T-helper 2 cell (primary cell): ENCODE data around the gene CD7.
A peak's percentile ranks its signal among the peaks of the same experiment; 100 is the strongest.
"Not testable (repeated sequence)": the region's sequence is repeated elsewhere in the genome, so short reads cannot be mapped to it uniquely, and the experiment has no call there.

ENCODE experiments used
- DNase-seq, 5 experiments: peaks; one replicate each; pipeline versions ENCODE4 v3.0.0 to v3.0.0-alpha.2; 2012 to 2022
- total RNA-seq, 2 donors: gene quantifications; one replicate each; lab custom pipeline; 2026; lab: John Stamatoyannopoulos, UW

CD7 gene
- total RNA-seq, result 53.4 to 82.6 reads per million in 2 donors

DNA sequence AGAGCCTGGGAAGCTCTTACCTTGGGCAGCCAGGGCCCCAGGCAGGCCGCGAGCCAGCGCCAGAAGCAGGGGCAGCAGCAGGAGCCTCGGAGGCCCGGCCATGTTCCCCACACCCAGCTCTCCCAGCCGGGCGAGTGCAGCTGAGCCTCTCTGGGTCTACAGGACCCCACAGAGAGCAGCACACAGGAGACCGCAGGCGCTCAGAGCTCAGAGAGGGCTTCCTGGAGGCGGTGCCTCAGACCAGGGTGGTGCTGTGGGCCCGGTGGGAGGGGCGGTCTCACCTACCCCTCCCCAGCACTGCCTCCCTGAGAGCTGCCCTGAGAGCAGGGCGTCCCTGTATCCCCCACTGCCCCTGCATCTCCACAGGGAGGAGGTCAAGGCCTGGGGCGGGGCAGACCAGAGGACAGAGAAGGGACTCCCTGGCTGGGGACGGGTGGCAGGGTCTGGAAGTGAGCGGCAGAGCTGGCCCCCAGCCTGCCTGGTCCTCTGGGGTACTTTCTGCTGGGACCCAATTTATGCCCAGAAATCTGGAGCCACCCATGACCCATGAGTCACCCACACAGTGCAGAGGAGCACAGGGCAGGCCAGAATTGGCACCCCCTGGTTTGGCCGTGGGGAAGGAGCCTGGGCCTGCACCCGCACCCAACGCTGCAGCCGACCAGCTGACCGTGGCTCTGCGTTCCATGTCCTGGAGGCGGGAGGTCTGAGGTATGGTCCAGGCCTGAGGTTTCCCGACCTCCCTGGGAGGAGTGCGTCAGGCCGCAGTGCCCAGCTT is at the start of gene CD7:
CD7 (minus strand) TSS at position 215 of the 775 bp plus-strand sequence; CDS start at position 102, 113 bp downstream.
- peak in 4 of 5 experiments; percentile 39 to 85 (median 62) for DNase-seq

- DNase-seq, result no peak
Measured at GRCh38 chr17:82366749-82367148, 49.3 kb upstream of the CD7 start.

GRCh38 chr17:82365606-82366295 is 48.3 kb upstream of the CD7 start:
- no peak for DNase-seq

DNA sequence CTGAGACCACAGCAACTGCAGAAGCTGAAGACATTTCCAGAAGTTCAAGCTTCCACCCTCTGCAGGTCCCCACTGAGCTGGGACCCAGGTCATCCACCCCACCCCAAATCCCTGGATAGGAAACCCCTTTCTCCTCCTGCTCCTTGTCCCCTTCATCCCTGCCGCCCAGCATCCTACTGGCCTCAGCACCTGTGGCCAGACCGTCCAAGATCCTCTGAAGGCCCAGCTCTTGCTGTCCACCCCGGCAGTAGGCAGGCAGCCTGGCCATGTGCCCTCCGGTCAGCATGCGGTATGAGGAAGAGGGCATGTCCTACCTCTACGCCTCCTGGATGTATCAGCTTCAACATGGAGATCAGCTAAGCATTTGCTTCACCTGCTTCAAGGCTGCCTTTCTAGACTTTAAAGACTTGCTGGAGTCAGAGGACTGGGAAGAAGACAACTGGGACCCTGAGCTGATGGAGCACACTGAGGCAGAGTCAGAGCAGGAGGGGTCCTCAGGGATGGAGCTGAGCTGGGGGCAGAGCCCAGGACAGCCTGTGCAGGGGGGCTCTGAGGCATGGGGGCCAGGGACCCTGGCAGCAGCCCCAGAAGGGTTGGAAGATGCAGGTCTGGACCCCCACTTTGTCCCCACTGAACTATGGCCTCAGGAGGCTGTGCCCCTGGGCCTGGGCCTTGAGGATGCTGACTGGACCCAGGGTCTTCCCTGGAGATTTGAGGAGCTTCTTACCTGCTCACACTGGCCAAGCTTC is 44.7 kb upstream of the CD7 start:
- no peak for DNase-seq

- not testable (repeated sequence) for DNase-seq
Measured at GRCh38 chr17:82359451-82360074, 42.2 kb upstream of the CD7 start.

GRCh38 chr17:82358465-82359350 is 41.3 kb upstream of the CD7 start, which contains the start of gene TEX19:
TEX19 (plus strand) TSS chr17:82359247; CDS start chr17:82362151, 2,904 bp downstream.
- peak in 1 of 5 experiments; percentile 50 for DNase-seq

DNA sequence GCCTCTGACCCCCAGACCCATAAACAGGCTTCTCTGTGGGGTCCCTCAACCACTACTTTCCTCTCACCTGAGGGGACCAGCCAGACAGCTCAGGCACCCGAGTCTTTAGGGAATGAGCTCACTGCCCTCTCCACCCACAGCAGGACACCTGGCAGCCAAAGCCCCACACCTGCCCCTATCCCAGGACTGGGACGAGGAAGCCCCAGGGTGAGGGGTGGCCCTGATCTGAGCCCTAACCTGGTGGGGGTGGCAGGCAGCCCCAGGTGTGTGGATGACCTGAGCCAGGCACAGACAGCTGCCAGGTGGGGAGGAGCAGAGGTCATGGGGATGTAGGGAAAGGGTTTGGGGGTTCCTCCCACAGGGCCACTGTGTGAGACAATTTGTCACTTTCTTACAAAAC is 40.0 kb upstream of the CD7 start:
- no peak for DNase-seq

DNA sequence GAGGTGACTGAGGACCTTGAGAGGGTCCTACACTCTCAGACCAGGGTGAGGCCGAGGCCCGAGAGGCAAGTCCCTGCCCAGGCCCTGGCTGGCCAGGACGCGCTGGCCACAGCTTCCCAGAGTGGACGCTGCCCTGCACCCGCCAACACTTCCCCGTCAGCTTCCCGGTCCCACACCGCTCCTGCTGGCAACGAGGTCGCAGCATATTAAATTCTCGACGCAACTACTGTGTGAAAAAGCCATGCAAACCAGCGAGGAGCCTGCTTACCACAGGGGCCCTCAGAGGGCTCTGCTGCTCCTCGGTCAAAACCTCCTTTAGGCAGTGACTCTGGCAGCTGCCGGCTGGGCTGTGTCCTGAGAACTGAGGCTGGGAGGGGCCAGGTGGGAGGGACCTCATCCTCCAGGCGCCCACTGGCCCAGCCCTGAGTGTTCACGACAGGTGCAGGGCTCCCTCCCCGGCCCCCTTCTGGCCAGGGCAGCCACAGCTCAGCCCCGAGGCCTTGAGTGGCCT is 39.5 kb upstream of the CD7 start:
- no peak for DNase-seq

GRCh38 chr17:82355770-82356427 is 38.5 kb upstream of the CD7 start:
- DNase-seq, result no peak

GRCh38 chr17:82354804-82355308 is 37.4 kb upstream of the CD7 start:
- no peak for DNase-seq

GRCh38 chr17:82353484-82353883 is 36.1 kb upstream of the CD7 start:
- no peak for DNase-seq

DNA sequence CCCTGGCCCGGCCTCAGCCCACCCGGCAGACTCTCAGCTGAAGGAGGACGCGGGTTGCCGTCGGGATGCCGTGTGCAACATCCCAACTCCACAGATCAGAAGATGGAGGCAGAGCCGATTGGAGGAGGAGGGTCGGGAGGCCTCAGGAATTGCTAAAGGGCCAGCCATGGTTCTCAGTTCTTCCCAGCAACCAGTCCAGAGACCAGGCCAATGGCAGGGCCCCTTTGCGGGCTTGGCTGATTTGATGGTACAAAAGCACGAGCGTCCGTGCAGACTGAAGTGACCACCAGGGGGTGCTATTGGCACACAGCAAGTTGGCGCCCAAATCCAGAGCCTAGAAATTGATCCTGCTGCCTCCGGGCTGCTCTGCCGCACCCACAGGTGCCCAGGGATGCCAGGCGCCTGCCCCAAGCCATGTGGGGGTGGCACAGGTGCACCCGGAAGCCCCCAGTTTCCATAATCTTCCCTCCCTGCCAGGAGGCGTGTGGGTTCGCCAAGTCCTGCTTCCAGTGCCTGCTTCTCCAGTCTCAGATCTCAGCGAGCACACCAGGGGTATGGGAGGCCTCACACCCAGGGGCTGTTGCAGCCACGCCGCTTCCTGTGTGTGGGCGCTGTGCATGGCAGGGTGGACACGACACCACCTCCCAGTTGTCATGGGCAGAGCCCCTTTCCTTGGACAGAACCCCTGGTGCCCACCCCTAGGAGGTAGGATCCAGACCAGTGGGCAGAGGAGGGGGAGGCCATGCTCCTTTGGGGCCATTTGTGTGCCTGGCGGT is 34.5 kb upstream of the CD7 start:
- DNase-seq, result peak; percentile 45 to 80 (median 70)

- no peak for DNase-seq
Measured at GRCh38 chr17:82351254-82351712, 33.9 kb upstream of the CD7 start.

GRCh38 chr17:82350182-82351030 is 33.0 kb upstream of the CD7 start:
- DNase-seq, result peak in 3 of 5 experiments; percentile 20 to 67 (median 30)

DNA sequence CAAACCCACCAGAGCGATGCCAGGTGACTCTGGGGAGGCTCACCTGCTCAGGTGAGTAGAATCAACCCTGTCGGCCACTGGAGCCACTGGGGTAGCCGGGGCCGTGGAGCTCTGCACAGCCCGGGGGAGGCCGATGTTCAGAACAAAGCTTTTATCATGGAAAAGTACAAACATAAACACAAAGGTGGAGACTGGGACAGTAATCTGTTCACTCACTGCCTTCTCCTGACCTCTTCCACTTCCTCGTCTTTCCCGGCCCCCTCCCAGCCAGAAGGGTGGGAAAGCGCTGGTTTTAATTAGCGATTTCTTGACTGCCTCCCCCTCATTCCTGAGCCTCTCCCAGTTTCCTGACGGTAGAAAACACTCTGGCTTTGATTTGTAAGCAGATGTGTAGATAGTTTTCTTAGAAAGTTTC is 31.9 kb upstream of the CD7 start:
- no peak for DNase-seq

DNA sequence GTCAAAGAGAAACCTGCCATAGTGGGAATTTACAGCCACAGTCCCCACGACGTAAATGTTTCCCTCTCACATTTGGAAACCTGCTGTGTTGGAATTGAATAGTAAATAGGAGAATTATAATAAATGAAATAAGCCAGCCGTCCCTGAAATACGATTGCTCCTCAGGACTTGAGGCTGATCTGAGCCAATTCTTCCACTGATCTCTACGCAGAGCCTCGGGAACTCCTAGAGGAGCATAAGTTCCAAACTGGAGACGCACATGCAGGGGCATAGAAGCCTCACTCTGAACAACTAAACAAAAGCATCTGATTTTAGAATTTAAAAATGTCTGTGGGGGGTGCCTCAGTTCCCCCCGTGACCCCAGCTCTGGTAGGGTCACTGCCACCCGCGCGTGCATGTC is 31.5 kb upstream of the CD7 start:
- DNase-seq, result no peak

GRCh38 chr17:82348434-82348833 is 31.0 kb upstream of the CD7 start:
- no peak for DNase-seq

DNA sequence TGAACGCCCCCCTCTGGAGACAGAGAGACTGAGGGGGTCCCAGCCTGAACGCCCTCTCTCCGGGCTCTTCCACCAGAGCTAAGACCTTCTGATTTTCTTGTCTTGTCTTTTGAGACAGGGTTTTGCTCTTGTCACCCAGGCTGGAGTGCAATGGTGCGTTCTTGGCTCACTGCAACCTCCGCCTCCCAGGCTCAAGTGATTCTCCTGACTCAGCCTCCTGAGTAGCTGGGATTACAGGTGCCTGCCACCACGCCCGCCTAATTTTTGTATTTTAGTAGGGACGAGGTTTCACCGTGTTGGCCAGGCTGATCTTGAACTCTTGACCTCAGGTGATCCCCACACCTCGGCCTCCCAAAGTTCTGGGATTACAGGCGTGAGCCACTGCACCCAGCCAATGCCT is 30.6 kb upstream of the CD7 start:
- not testable (repeated sequence) for DNase-seq
